Omental fat pad (tissue), 4 donors: ENCODE results near the gene NRF1. TPM values are rescaled to one million over a fixed set of nuclear protein-coding genes. Genes with fewer than 3 reads are reported as not detected.
"Not testable (repeated sequence)": the region's sequence is repeated elsewhere in the genome, so short reads cannot be mapped to it uniquely, and the experiment has no call there.

Experiments used
- ATAC-seq: fragments of 150-250 bp; one replicate; pipeline ENCODE4 v1.9.1; 2016; ENCODE audit warnings: mild to moderate bottlenecking, moderate library complexity; ENCODE audit not compliant: low FRiP score
- DNase-seq: peaks from one replicate; pipeline ENCODE4 v3.0.0-alpha.2; 2019; ENCODE audit warnings: low spot score
- total RNA-seq, 4 donors: library from RNA; depleted of rRNA; stranded (reverse); fragments of >200 nt; gene quantifications; one replicate each; pipeline ENCODE4 v1.1.0, GENCODE V29; 2016
- TF ChIP-seq, protein P1 (sequence below), 3 donors: fragments of 450-650 bp; IDR thresholded peaks; one replicate each; pipeline ENCODE4 v1.5.1; 2016 to 2017; ENCODE audit warnings: antibody characterized with exemption in 3 of 3, mild to moderate bottlenecking in 3 of 3, moderate library complexity in 2 of 3

The NRF1 gene
- total RNA-seq, 4 donors from 2014 or later, result 11.7 to 32.3 (median 16.6) TPM

DNA sequence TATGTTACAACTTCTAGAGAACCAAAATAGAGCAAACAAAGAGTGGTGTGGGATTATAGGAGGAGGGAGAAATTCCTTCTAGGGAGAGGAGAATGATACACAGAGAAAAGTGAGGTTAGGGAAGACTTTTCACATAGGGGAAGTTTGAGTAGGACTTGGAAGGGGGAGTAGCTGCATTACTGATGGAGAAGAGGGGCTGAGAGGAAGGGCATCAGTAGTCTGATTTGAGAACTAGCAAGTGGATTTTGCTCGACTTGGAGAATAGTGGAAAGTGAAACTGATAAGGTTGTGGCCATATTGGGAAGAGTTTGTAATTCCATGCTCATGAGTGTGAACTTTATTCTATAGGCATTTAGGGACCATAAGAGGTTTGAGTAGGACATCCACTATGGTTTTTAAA lies 6.1 kb downstream of the NRF1 start:
- ATAC-seq (no peak), DNase-seq (no peak)
- TF ChIP-seq, protein P1, sequence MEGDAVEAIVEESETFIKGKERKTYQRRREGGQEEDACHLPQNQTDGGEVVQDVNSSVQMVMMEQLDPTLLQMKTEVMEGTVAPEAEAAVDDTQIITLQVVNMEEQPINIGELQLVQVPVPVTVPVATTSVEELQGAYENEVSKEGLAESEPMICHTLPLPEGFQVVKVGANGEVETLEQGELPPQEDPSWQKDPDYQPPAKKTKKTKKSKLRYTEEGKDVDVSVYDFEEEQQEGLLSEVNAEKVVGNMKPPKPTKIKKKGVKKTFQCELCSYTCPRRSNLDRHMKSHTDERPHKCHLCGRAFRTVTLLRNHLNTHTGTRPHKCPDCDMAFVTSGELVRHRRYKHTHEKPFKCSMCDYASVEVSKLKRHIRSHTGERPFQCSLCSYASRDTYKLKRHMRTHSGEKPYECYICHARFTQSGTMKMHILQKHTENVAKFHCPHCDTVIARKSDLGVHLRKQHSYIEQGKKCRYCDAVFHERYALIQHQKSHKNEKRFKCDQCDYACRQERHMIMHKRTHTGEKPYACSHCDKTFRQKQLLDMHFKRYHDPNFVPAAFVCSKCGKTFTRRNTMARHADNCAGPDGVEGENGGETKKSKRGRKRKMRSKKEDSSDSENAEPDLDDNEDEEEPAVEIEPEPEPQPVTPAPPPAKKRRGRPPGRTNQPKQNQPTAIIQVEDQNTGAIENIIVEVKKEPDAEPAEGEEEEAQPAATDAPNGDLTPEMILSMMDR (IDR thresholded peaks at IDR 0.05), result no peak

DNA sequence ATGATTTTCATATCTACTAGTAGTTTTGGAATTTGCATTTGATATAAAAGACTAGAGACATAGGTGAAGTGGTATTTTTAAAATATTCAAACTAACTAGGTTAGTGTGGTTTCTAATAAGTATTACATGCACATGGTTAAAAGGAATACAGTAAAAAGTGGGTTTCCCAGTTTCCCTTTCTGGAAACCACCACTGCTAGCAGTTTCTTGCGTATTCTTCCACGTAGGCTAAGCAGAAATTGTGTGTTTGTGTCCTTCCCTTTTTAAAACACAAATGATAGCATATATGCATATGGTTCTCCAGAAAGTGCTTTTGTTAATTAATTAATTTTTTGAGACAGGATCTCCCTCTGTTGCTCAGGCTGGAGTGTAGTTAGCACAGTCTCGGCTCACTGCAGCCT lies 15.4 kb downstream of the NRF1 start:
- DNase-seq (no peak), ATAC-seq (no peak)
- TF ChIP-seq, protein P1 (IDR thresholded peaks at IDR 0.05), result no peak

DNA sequence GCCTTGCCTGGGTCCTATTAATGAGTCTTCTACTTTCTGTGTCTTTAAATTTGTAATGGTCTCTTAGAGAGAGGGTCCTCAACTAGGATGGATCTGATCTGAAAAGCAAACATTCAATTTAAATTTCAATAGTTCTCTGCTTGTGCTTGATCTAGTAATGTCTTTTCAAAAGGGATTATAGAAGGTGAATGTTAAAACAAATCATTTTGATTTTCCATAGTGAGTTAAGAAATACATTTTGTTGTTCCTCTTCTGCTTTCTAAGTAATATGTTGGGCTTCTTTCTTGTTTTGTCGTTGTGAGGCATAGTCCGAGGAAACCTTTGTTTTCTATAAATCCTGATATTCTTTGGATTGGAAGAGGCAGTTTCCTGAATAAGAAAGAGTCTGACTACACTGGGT lies 18.8 kb downstream of the NRF1 start:
- DNase-seq, result no peak
- no peak for ATAC-seq
- TF ChIP-seq, protein P1 (IDR thresholded peaks at IDR 0.05), result no peak

DNA sequence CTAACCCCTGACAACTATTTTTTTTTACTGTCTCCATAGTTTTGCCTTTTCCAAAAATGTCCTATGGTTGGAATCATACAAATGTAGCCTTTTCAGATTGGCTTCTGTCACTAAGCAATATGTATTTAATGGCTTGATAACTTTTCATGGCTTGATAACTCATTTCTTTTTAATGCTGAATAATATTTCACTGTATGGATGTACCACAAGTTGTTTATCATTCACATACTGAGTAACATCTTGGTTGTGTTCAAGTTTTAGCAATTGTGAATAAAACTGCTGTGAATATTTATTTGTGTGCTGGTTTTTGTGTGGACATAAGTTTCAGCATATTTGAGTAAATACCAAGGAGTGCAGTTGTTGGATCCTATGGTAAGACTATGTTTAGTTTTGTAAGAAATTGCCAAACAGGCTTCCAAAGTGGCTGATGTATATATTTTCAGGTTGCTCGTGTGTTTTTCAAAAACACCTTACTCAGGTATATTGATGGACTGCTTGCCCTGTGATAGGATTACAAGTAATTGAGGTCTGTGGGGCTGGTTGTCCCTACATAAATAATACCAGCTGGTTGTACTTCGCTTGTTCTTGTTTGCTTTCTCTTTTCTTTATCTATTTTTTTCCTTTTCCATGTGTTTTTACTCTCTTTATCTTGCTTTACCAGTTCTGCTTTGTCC lies 23.0 kb downstream of the NRF1 start:
- TF ChIP-seq, protein P1 (IDR thresholded peaks at IDR 0.05), result no peak
- no peak for DNase-seq
- ATAC-seq, result no peak

DNA sequence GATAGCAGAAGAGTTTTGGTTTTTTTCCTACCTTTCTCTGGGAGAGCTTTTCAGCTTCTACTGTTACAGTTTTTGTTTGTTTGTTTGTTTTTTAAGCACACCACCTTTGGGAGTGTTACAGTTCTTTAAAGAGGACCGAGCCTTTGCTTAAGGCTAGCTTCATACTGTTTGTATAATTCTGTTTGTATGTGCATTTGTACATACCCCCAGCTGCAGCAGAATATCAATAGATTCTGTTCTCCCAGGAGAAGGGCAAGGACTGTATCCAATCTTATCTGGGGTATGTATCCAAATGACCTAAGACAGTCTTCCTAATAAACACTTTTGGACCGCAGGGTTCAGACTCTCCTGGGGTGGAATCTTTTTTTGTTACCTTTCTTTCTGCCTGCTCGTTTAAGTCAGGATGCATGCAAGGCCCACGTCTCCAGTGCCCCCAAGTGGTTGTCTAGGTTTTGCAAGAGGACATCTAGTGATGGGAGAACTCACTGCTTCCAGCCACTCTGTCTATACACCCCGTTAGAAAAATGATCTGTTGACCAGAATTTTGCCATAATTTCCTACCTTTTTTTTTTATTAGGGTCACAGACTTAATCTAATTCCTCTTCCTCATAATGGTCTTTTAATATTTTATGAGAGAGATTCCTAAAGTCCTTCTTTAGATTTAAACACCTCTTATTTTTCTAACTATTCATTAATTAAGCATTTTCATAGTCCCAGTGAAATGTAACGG lies 23.9 kb downstream of the NRF1 start:
- ATAC-seq, result peak; percentile 59
- TF ChIP-seq, protein P1 (IDR thresholded peaks at IDR 0.05), result peak in 1 of 3 donors; percentile 26

DNA sequence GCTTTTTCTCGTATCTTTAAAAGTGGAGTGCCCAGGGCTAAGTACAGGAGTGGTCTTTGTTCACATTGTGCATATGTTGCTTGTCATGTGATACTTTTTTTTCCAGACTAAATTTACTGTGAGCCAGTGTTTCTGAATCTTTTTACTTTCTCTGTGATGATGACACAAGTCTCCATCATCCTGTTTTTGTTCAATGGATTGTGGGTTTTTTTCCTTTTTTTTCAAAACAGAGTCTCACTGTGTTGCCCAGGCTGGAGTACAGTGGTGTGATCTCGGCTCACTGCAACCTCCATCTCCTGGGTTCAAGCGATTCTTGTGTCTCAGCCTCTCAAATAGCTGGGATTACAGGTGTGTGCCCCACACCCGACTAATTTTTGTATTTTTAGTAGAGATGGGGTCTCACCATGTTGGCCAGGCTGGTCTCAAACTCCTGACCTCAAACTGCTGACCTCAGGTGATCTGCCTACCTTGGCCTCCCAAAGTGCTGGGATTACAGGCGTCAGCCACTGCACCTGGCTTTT lies 24.6 kb downstream of the NRF1 start:
- ATAC-seq, DNase-seq: not testable (repeated sequence)

More for the DNA sequence above, 23.9 kb downstream of the NRF1 start:
- no peak for DNase-seq

DNA sequence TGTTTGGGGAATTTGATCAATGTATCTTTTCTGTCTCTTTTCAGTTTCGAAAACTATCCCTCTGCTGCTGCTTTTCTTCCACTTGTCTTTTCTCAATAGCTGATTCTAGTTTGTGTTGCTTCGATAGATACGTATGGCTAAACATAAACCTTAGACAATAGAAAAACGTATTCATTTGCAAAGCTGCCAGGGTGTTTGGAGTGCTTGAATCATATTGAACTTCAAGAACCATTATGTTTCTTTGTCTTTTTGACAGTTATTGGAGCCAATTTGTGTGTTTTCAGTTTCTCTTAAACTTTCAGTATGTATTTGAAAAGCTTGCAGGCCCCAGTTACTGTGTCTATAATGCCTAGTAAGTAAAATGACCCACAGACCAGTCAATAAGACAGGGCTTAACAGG lies 25.1 kb downstream of the NRF1 start:
- TF ChIP-seq, protein P1 (IDR thresholded peaks at IDR 0.05), result no peak
- no peak for DNase-seq
- no peak for ATAC-seq
